SU-DHL-6 (cell line): ENCODE data around the gene EDDM3A.
"Not testable (repeated sequence)": the region's sequence is repeated elsewhere in the genome, so short reads cannot be mapped to it uniquely, and the experiment has no call there.

ENCODE experiments used
- H2AFZ ChIP-seq: fragments of 200-600 bp; sonication (generic); 2 replicates; pipeline ENCODE4 v1.6.1; 2014; ENCODE audit warnings: low read depth, mild to moderate bottlenecking, moderate library complexity, mixed read lengths, antibody characterized with exemption, low read length; ENCODE audit not compliant: severe bottlenecking
- H3F3A ChIP-seq: fragments of 200-600 bp; shearing (Covaris generic); 2 replicates; pipeline ENCODE4 v1.6.0; 2016; ENCODE audit warnings: antibody characterized with exemption, mild to moderate bottlenecking; ENCODE audit not compliant: insufficient read depth
- H3K27ac ChIP-seq: fragments of 200-600 bp; sonication (generic); 2 replicates; pipeline ENCODE4 v1.5.1; 2016; ENCODE audit warnings: low read depth, mild to moderate bottlenecking, low read length, moderate library complexity, mixed read lengths
- H3K27me3 ChIP-seq: fragments of 200-600 bp; sonication (generic), shearing (Covaris generic); 2 replicates; pipeline ENCODE4 v1.6.0; 2014; ENCODE audit warnings: mild to moderate bottlenecking, low read length
- H3K36me3 ChIP-seq: fragments of 200-600 bp; sonication (generic); 2 replicates; pipeline ENCODE4 v1.6.1; 2014; ENCODE audit warnings: mild to moderate bottlenecking, low read length, mixed read lengths
- H3K4me2 ChIP-seq: fragments of 300-600, 200-600 bp; shearing (Covaris generic), sonication (generic); 2 replicates; pipeline ENCODE4 v1.6.0; 2014; ENCODE audit warnings: low read length, low read depth, mild to moderate bottlenecking; ENCODE audit not compliant: poor library complexity, severe bottlenecking
- H3K4me3 ChIP-seq: fragments of 200-600 bp; sonication (generic); 2 replicates; pipeline ENCODE4 v1.5.1; 2014; ENCODE audit warnings: antibody characterized with exemption, low read length, mild to moderate bottlenecking, mixed read lengths; ENCODE audit not compliant: insufficient read depth, poor library complexity, severe bottlenecking
- H3K79me2 ChIP-seq: fragments of 200-600 bp; sonication (generic); 2 replicates; pipeline ENCODE4 v1.6.1; 2014; ENCODE audit warnings: mild to moderate bottlenecking, low read length, moderate library complexity; ENCODE audit not compliant: insufficient read depth
- H3K9ac ChIP-seq: fragments of 200-600 bp; sonication (generic); 2 replicates; pipeline ENCODE4 v1.7.0; 2014; ENCODE audit warnings: mild to moderate bottlenecking, low read length
- H3K9me2 ChIP-seq: fragments of 200-600 bp; sonication (generic); replicated peaks from 2 replicates; pipeline ENCODE4 v1.6.1; 2014; ENCODE audit warnings: low read length; ENCODE audit not compliant: insufficient read depth
- H3K9me3 ChIP-seq: fragments of 200-600 bp; sonication (generic); 2 replicates; pipeline ENCODE4 v1.6.1; 2014; ENCODE audit warnings: low read length, mixed read lengths; ENCODE audit not compliant: insufficient read depth
- H4K20me1 ChIP-seq: fragments of 200-600 bp; sonication (generic); 2 replicates; pipeline ENCODE4 v1.6.1; 2014; ENCODE audit warnings: low read depth, mild to moderate bottlenecking, antibody characterized with exemption, low read length, moderate library complexity, mixed read lengths
- CTCF ChIP-seq: fragments of 200-600 bp; sonication (generic); IDR thresholded peaks from one replicate; pipeline ENCODE4 v1.5.1; 2017; ENCODE audit warnings: antibody characterized with exemption, mild to moderate bottlenecking, low read length, moderate library complexity; ENCODE audit not compliant: insufficient read depth, poor library complexity, severe bottlenecking
- EZH2phosphoT487 ChIP-seq: fragments of 200-600 bp; sonication (generic), shearing (Covaris generic); conservative IDR thresholded peaks from 2 replicates; pipeline ENCODE4 v1.6.1; 2018; ENCODE audit warnings: mild to moderate bottlenecking, antibody characterized with exemption, low read length, moderate library complexity, mixed read lengths

EDDM3A gene

GRCh38 chr14:20754308-20754707, 8.6 kb downstream of the EDDM3A start:
- H3K27me3 ChIP-seq, result no peaks in the 10 kb centered on the region
- H3K4me2 ChIP-seq, result no peak overlapping the region
- H3K9me2 ChIP-seq, result no peaks in the 10 kb centered on the region
- TF ChIP-seq EZH2phosphoT487, result no peak
- no peak for TF ChIP-seq CTCF
- 0 out of 2 replicates have a peak, but pooled peaks cover 3% of the 10 kb centered on the region for H3K36me3 ChIP-seq
- H3K9ac ChIP-seq, result no peak overlapping the region
- H3K4me3 ChIP-seq, result no peak overlapping the region
- H4K20me1 ChIP-seq, result no peaks in the 10 kb centered on the region
- no peak overlapping the region for H2AFZ ChIP-seq
- no peaks in the 10 kb centered on the region for H3K79me2 ChIP-seq
- no peaks in the 10 kb centered on the region for H3F3A ChIP-seq
- H3K9me3 ChIP-seq, result peaks cover 18% of the 10 kb centered on the region; the same call in 1 of the 2 replicates
- no peak overlapping the region for H3K27ac ChIP-seq

DNA sequence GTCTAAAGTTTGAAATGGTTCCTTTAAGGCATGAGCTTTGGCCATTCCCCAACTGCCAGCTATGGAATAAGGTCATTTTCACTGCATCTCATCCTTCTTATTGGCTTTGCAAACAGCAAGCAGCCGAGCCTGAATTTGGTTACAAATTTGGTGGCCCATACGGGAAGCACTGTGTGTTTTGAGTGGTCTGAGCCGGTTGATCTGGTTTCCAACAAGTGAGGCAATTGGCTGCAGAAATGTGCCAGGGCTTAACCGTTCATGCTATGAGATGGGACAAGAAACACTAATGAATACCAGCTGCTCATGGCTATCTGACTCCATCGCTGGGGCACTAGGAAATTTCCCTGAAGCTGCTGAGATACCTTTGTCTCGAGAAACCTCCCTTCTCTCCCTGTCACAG, 9.3 kb downstream of the EDDM3A start:
- Histone ChIP-seq H3K27ac (no peak overlapping the region), H3K4me2 (no peak overlapping the region), H3K27me3 (no peaks in the 10 kb centered on the region), H3K4me3 (no peak overlapping the region), H3K9me2 (no peaks in the 10 kb centered on the region), H3K36me3 (0 out of 2 replicates have a peak, but pooled peaks cover 3% of the 10 kb centered on the region), H3K9ac (no peak overlapping the region), H4K20me1 (no peaks in the 10 kb centered on the region), H3K9me3 (peaks cover 18% of the 10 kb centered on the region; the same call in 1 of the 2 replicates), H3K79me2 (no peaks in the 10 kb centered on the region), H3F3A (no peaks in the 10 kb centered on the region), H2AFZ (no peak overlapping the region)
- TF ChIP-seq CTCF, result no peak
- no peak for TF ChIP-seq EZH2phosphoT487

GRCh38 chr14:20757965-20758364, 12.3 kb downstream of the EDDM3A start:
- no peak overlapping the region for H2AFZ ChIP-seq
- TF ChIP-seq EZH2phosphoT487 (no peak), CTCF (peak; percentile 47)
- no peaks in the 10 kb centered on the region for H4K20me1 ChIP-seq
- no peak overlapping the region for H3K27ac ChIP-seq
- no peak overlapping the region for H3K4me2 ChIP-seq
- H3K36me3 ChIP-seq, result no peaks in the 10 kb centered on the region
- H3K27me3 ChIP-seq, result no peaks in the 10 kb centered on the region
- no peaks in the 10 kb centered on the region for H3F3A ChIP-seq
- no peak overlapping the region for H3K9ac ChIP-seq
- H3K79me2 ChIP-seq, result no peaks in the 10 kb centered on the region
- H3K4me3 ChIP-seq, result no peak overlapping the region
- peaks cover 3% of the 10 kb centered on the region; the same call in 1 of the 2 replicates for H3K9me3 ChIP-seq
- H3K9me2 ChIP-seq, result no peaks in the 10 kb centered on the region

GRCh38 chr14:20759465-20759864, 13.8 kb downstream of the EDDM3A start:
- not testable (repeated sequence) for H4K20me1 ChIP-seq, H3K36me3 ChIP-seq, H3K4me3 ChIP-seq, H3K27ac ChIP-seq, H3K9ac ChIP-seq, H2AFZ ChIP-seq, H3K9me2 ChIP-seq, H3K4me2 ChIP-seq, H3F3A ChIP-seq, H3K27me3 ChIP-seq, H3K9me3 ChIP-seq, H3K79me2 ChIP-seq
